BE2C (cell line): ENCODE results near the gene LMX1A.

ENCODE experiments used
- DNase-seq: peaks from one replicate; pipeline ENCODE4 v3.0.0-alpha.2; 2020
- H3K27me3 ChIP-seq: fragments of 250-450 bp; sonication (Bioruptor Pico); 2 replicates; pipeline ENCODE4 v1.5.1; 2020; ENCODE audit warnings: mild to moderate bottlenecking
- H3K36me3 ChIP-seq: fragments of 250-450 bp; sonication (Bioruptor Pico); 2 replicates; pipeline ENCODE4 v1.5.1; 2020; ENCODE audit warnings: mild to moderate bottlenecking
- H3K4me1 ChIP-seq: fragments of 250-450 bp; sonication (Bioruptor Pico); 2 replicates; pipeline ENCODE4 v1.5.1; 2020
- H3K4me3 ChIP-seq: 2 replicates; pipeline ENCODE4 v1.5.1; 2011; ENCODE audit warnings: low read depth, low read length
- H3K9me3 ChIP-seq: fragments of 250-450 bp; sonication (Bioruptor Pico); 2 replicates; pipeline ENCODE4 v1.5.1; 2020
- TF ChIP-seq, protein P1 (sequence below): IDR thresholded peaks from 2 replicates; pipeline ENCODE4 v1.5.1; 2012; ENCODE audit warnings: mild to moderate bottlenecking, low read depth, low read length

The LMX1A gene

DNA sequence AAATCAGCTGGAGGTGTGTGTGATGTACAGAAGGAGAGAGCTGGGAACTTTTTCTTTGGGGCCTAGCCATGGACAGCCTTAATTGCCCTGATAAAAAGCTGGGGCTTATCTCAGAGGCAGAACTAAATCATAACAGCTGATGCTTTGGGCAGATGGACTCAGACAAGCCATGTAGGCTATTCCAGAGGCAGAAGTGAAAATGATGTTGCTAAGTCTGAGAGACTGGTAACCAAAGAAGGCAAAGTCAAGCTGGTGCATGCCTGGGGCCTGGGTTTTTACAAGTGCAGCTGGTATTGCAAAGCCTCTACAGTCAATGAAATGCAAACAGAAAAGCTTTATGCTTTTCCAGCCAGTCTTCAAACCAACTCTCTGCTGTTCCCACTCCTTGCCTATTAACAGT lies 39.0 kb upstream of the LMX1A start:
- no peak for DNase-seq
- no peaks in the 10 kb centered on the region for H3K36me3 ChIP-seq
- H3K27me3 ChIP-seq, result peaks cover 5% of the 10 kb centered on the region
- no peaks in the 10 kb centered on the region for H3K9me3 ChIP-seq
- no peak overlapping the region for H3K4me3 ChIP-seq
- TF ChIP-seq, protein P1, sequence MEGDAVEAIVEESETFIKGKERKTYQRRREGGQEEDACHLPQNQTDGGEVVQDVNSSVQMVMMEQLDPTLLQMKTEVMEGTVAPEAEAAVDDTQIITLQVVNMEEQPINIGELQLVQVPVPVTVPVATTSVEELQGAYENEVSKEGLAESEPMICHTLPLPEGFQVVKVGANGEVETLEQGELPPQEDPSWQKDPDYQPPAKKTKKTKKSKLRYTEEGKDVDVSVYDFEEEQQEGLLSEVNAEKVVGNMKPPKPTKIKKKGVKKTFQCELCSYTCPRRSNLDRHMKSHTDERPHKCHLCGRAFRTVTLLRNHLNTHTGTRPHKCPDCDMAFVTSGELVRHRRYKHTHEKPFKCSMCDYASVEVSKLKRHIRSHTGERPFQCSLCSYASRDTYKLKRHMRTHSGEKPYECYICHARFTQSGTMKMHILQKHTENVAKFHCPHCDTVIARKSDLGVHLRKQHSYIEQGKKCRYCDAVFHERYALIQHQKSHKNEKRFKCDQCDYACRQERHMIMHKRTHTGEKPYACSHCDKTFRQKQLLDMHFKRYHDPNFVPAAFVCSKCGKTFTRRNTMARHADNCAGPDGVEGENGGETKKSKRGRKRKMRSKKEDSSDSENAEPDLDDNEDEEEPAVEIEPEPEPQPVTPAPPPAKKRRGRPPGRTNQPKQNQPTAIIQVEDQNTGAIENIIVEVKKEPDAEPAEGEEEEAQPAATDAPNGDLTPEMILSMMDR, result no peak
- H3K4me1 ChIP-seq, result no peaks in the 10 kb centered on the region

DNA sequence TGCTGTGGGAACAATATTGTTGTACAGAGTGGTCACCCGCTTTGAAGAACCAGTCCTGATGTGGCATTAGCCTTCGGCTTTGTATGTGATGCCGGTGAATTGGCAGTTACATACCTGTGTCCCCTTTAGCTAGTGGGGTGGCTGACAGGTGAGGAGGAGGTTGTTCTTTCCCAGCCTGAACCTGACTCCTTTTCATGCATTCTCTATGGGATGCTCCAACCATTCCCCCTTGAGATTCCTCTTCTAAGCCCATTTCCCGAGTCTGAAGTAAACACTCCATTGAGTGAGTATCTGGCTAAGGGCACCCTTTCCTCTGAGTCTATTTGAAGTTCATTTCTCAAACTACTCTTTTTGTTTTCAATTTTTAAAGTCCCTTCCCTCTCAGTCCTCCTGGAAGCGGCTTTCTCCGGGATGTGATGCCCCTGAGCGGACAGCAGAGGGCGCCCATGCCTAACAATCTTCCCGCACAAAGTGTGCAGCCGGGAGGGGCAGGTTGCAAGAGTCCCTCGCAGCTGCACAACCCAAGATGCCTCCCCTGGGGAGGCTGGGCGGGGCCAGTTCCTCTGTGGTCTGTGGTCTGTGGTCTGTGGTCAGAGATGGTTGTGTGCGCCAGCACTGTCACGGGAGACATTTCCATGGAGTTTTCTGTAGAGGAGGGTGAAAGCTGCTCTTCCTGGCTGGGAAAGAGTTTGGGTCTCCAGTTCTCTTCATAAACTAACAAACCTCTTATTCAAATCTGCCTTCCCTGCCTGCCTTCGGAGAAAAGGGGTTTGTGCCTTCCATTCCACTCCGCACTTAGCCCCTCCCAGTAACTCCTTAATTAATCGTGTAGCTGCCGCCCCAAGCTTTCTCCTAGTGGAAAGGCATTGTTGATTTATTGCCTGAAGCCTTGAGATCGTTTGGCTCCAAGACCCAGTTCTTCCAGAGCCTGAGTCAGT lies 36.4 kb upstream of the LMX1A start:
- H3K27me3 ChIP-seq, result peaks cover 3% of the 10 kb centered on the region; the same call in 1 of the 2 replicates
- H3K9me3 ChIP-seq, result no peaks in the 10 kb centered on the region
- H3K4me1 ChIP-seq, result no peaks in the 10 kb centered on the region
- TF ChIP-seq, protein P1, result peak; percentile 92
- peak; percentile 77 for DNase-seq
- H3K36me3 ChIP-seq, result no peaks in the 10 kb centered on the region
- no peak overlapping the region for H3K4me3 ChIP-seq

DNA sequence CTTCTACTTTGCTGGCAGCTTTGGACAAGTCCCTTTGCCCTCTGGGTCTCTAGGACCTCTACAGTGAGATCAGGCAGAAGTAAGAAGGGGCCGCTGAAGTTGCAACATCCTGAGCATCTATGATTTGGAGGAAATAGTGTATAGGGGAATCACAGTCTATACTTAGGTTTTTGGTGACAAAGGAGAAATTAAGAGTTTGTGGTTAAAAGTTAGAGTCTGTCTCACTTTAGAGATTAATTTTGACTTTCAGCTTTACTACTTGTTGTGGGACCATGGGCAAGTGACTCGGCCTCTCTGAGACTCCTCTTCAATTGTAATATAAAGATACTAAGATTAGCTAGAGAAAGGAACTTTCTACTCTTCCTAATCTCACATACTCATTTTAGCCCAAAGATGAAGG lies 33.1 kb upstream of the LMX1A start:
- peaks cover 4% of the 10 kb centered on the region; the same call in 1 of the 2 replicates for H3K27me3 ChIP-seq
- no peaks in the 10 kb centered on the region for H3K4me1 ChIP-seq
- no peaks in the 10 kb centered on the region for H3K9me3 ChIP-seq
- H3K36me3 ChIP-seq, result no peaks in the 10 kb centered on the region
- no peak overlapping the region for H3K4me3 ChIP-seq
- DNase-seq, result no peak
- TF ChIP-seq, protein P1, result no peak

DNA sequence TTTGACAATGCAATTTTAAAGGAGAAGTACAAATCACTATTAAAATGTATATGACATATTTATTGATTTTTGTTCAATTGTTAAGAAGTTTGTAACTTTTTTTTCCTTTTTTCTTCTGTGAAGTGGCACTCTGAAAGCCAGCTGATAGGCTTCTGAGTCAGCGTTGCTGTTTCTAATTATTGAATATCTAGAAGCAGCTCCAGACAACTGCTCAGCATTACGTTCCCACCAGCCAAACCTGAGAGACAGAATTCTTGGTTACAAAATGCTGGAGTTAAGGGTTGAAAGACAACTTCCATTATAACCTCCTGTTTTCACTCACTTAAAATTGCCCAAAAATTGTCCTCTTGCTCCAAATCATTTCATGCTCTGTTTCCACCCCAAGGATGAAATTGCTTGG lies 31.4 kb upstream of the LMX1A start:
- H3K4me3 ChIP-seq, result no peak overlapping the region
- peaks cover 10% of the 10 kb centered on the region; the same call in 1 of the 2 replicates for H3K27me3 ChIP-seq
- DNase-seq, result no peak
- TF ChIP-seq, protein P1, result no peak
- no peaks in the 10 kb centered on the region for H3K9me3 ChIP-seq
- no peaks in the 10 kb centered on the region for H3K36me3 ChIP-seq
- no peaks in the 10 kb centered on the region for H3K4me1 ChIP-seq

DNA sequence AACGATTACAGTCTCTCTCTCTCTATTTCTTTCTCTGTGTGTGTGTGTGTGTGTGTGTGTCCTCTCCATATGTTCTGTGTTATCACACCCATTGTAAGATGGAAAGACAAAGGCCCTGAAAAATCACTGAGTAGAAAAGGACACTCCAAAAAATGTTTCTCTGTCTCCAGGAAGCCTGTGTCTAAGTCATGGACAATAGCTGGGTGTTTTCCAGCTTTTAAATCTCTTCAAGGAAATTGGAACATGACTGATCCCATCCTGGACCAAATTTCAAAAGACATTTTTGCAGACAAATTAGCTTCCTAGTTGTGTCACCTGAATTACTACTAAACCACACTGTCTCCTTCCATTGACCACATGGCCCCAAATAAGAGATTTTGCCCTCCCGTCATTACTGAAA lies 31.0 kb upstream of the LMX1A start:
- no peak for DNase-seq
- no peak overlapping the region for H3K4me3 ChIP-seq
- no peaks in the 10 kb centered on the region for H3K36me3 ChIP-seq
- no peaks in the 10 kb centered on the region for H3K4me1 ChIP-seq
- peaks cover 10% of the 10 kb centered on the region; the same call in 1 of the 2 replicates for H3K27me3 ChIP-seq
- TF ChIP-seq, protein P1, result no peak
- no peaks in the 10 kb centered on the region for H3K9me3 ChIP-seq
